ENCODE measurements around the gene HIRA. TPM values are rescaled to one million over a fixed set of nuclear protein-coding genes. Genes with fewer than 3 reads are reported as not detected.

Gene HIRA
- total RNA-seq, 1 donor from 2014 or later, result 36.0 TPM

DNA sequence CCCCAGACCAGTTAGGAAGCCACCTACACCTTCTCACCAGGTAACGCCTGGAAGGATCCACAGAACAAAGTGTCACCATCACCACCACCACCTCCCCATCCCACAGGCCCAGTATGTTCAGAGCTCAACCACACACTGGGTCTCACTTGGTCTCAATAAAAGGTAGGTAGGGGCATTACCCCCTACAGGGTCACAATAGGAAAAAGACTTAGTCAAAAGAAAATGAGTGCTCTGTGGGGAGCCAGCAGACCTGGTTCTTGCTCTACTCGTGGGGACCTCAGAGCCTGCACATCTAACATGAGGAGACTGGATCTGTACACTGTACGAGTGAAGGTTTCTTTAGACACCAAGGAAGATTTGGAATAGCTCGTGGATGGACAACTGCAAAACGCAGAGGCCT, 49.3 kb downstream of the HIRA start:
- H3K4me3 Mint-ChIP-seq (ENCODE audit: unreplicated experiment), result peak overlapping the region; percentile 48
- H3K4me1 Mint-ChIP-seq (ENCODE audit: unreplicated experiment), result no peaks in the 10 kb centered on the region
- peaks cover 22% of the 10 kb centered on the region for H3K36me3 Mint-ChIP-seq (ENCODE audit: low read depth, unreplicated experiment)
- H3K27ac Mint-ChIP-seq (ENCODE audit: unreplicated experiment), result no peak overlapping the region
- TF ChIP-seq, protein P1, sequence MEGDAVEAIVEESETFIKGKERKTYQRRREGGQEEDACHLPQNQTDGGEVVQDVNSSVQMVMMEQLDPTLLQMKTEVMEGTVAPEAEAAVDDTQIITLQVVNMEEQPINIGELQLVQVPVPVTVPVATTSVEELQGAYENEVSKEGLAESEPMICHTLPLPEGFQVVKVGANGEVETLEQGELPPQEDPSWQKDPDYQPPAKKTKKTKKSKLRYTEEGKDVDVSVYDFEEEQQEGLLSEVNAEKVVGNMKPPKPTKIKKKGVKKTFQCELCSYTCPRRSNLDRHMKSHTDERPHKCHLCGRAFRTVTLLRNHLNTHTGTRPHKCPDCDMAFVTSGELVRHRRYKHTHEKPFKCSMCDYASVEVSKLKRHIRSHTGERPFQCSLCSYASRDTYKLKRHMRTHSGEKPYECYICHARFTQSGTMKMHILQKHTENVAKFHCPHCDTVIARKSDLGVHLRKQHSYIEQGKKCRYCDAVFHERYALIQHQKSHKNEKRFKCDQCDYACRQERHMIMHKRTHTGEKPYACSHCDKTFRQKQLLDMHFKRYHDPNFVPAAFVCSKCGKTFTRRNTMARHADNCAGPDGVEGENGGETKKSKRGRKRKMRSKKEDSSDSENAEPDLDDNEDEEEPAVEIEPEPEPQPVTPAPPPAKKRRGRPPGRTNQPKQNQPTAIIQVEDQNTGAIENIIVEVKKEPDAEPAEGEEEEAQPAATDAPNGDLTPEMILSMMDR (IDR thresholded peaks at IDR 0.05; ENCODE audit: unreplicated experiment), result no peak
- no peaks in the 10 kb centered on the region for H3K9me3 Mint-ChIP-seq (ENCODE audit: unreplicated experiment)
- DNase-seq (ENCODE audit: low spot score), result no peak
- H3K27me3 Mint-ChIP-seq (ENCODE audit: unreplicated experiment), result no peaks in the 10 kb centered on the region

DNA sequence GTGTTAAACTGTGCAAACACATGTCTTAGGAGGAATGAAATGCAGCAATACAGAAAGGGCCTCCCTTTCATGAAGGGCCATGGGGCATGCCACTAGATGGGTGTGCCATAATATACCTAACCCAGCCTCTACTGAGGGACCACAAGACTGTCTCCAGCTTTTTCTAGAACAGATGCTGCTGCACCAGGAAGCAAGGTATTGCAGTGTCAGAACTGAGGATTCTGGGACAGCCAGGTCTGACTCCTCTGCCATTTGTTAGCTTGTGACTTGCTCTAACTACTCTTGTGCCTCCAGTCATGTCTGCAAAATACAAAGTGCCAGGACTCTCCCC, 53.2 kb downstream of the HIRA start:
- Mint-ChIP-seq H3K4me1 (ENCODE audit: unreplicated experiment) (no peaks in the 10 kb centered on the region), H3K27me3 (ENCODE audit: unreplicated experiment) (no peaks in the 10 kb centered on the region), H3K27ac (ENCODE audit: unreplicated experiment) (no peak overlapping the region), H3K9me3 (ENCODE audit: unreplicated experiment) (no peaks in the 10 kb centered on the region), H3K4me3 (ENCODE audit: unreplicated experiment) (no peak overlapping the region), H3K36me3 (ENCODE audit: low read depth, unreplicated experiment) (peaks cover 35% of the 10 kb centered on the region)
- TF ChIP-seq, protein P1 (IDR thresholded peaks at IDR 0.05; ENCODE audit: unreplicated experiment), result no peak
- DNase-seq (ENCODE audit: low spot score), result no peak

DNA sequence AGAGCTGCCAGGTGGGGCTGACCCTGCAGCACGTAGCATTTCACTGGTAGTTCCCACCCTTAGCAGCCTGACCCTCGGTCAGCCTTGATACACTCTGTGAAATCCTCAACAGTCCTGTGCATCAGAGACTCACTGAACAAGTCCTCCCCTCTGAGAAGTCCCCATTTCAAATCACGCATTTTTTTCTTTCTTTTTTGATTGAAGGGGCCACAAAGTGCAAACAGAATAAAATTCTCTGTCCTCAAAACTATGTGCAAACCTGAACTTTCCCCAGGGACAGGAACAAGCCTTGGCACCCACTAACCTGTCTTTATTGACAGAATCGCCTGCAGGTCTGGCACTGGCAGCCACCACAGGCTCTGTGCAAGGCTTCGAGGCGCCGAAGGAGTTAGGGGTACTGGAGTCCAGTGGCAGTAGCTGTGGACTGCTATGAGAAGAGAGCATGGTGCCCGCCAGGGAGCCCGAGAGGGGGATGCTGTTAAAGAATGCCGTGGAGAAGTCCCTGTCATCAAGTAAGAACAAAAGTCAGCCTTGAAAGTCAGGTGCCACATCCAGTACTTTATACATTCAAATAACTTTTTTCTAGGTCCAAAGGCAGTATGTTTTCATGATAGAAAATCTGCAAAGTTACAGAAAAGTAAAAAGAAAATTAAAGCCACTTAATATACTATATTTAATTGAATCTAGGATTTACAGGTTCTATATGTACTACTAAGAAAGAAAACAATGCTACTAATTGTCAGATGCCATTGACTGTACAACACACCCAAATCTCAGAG, 53.8 kb downstream of the HIRA start:
- no peak overlapping the region for H3K27ac Mint-ChIP-seq (ENCODE audit: unreplicated experiment)
- H3K9me3 Mint-ChIP-seq (ENCODE audit: unreplicated experiment), result no peaks in the 10 kb centered on the region
- no peaks in the 10 kb centered on the region for H3K27me3 Mint-ChIP-seq (ENCODE audit: unreplicated experiment)
- no peaks in the 10 kb centered on the region for H3K4me1 Mint-ChIP-seq (ENCODE audit: unreplicated experiment)
- no peak overlapping the region for H3K4me3 Mint-ChIP-seq (ENCODE audit: unreplicated experiment)
- DNase-seq (ENCODE audit: low spot score), result no peak
- peaks cover 38% of the 10 kb centered on the region for H3K36me3 Mint-ChIP-seq (ENCODE audit: low read depth, unreplicated experiment)
- TF ChIP-seq, protein P1 (IDR thresholded peaks at IDR 0.05; ENCODE audit: unreplicated experiment), result no peak

DNA sequence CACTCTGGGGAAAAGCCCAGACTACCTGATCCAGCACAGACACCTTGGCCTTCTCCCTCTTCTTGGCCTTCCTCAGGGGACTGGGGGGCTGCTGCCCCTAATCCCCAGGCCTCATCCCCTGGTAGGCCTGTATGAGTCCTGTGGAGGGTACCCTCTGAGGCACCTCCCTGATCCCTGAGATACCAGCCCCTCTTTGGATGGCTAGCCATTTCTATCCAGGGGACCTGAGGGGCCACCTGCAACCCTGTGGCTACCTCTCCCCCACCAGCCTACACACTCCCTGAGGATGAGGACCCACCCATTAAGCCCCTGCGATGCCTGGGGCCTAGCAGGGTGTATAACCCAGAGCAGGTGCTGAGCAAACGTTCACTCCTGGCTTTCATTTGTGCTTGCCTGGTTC, 54.6 kb downstream of the HIRA start:
- TF ChIP-seq, protein P1 (IDR thresholded peaks at IDR 0.05; ENCODE audit: unreplicated experiment), result no peak
- Mint-ChIP-seq H3K9me3 (ENCODE audit: unreplicated experiment) (no peaks in the 10 kb centered on the region), H3K27me3 (ENCODE audit: unreplicated experiment) (no peaks in the 10 kb centered on the region), H3K4me3 (ENCODE audit: unreplicated experiment) (no peak overlapping the region), H3K36me3 (ENCODE audit: low read depth, unreplicated experiment) (peaks cover 33% of the 10 kb centered on the region), H3K4me1 (ENCODE audit: unreplicated experiment) (no peaks in the 10 kb centered on the region), H3K27ac (ENCODE audit: unreplicated experiment) (no peak overlapping the region)
- no peak for DNase-seq (ENCODE audit: low spot score)

DNA sequence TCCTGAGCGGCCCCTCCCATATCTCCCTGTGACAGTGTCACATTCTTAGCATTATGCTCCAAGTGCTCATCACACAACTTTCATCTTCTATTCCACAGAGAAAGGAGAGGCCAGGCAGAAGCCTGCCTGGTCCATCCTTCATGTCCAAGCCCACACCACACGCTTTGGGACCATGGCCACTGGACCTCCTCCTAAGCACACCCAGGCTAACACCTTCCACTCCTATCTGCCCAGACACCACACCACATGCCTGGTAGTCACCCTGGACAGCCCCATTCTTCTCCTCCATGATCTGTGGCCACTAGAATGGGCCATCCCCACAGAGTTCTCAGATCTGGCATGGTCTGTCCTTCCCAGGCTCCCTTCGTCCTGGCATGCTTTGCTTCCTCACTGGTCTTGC, 55.3 kb downstream of the HIRA start:
- Mint-ChIP-seq H3K36me3 (ENCODE audit: low read depth, unreplicated experiment) (peaks cover 30% of the 10 kb centered on the region), H3K9me3 (ENCODE audit: unreplicated experiment) (no peaks in the 10 kb centered on the region), H3K4me1 (ENCODE audit: unreplicated experiment) (no peaks in the 10 kb centered on the region), H3K27me3 (ENCODE audit: unreplicated experiment) (no peaks in the 10 kb centered on the region), H3K4me3 (ENCODE audit: unreplicated experiment) (peak overlapping the region; percentile 10), H3K27ac (ENCODE audit: unreplicated experiment) (no peak overlapping the region)
- TF ChIP-seq, protein P1 (IDR thresholded peaks at IDR 0.05; ENCODE audit: unreplicated experiment), result no peak
- no peak for DNase-seq (ENCODE audit: low spot score)
